SJSA1 (cell line): Measurements from ENCODE around the gene ADAM12. TPM values are rescaled to one million over a fixed set of nuclear protein-coding genes. Genes with fewer than 3 reads are reported as not detected.
A peak's percentile ranks its signal among the peaks of the same experiment; 100 is the strongest.

Experiments
- DNase-seq, 2 experiments: peaks; one replicate each; pipeline ENCODE4 v3.0.0-alpha.2; 2015 to 2020; ENCODE audit warnings: low spot score in 2 of 2, low read depth in 1 of 2
- H3K27ac ChIP-seq: fragments of 250-450 bp; sonication (Bioruptor Pico); 2 replicates; pipeline ENCODE4 v1.5.1; 2020; ENCODE audit warnings: mild to moderate bottlenecking, moderate library complexity
- H3K27me3 ChIP-seq: fragments of 250-450 bp; sonication (Bioruptor Pico); replicated peaks from 2 replicates; pipeline ENCODE4 v1.5.1; 2020; ENCODE audit warnings: mild to moderate bottlenecking, moderate library complexity
- H3K36me3 ChIP-seq: fragments of 250-450 bp; sonication (Bioruptor Pico); 2 replicates; pipeline ENCODE4 v1.5.1; 2020; ENCODE audit warnings: mild to moderate bottlenecking
- H3K4me1 ChIP-seq: fragments of 250-450 bp; sonication (Bioruptor Pico); replicated peaks from 2 replicates; pipeline ENCODE4 v1.6.1; 2021; ENCODE audit warnings: mild to moderate bottlenecking
- H3K4me3 ChIP-seq: fragments of 250-450 bp; sonication (Bioruptor Pico); 2 replicates; pipeline ENCODE4 v1.5.1; 2020; ENCODE audit warnings: mild to moderate bottlenecking
- H3K9me3 ChIP-seq: fragments of 250-450 bp; sonication (Bioruptor Pico); replicated peaks from 2 replicates; pipeline ENCODE4 v1.5.1; 2020; ENCODE audit warnings: mild to moderate bottlenecking
- total RNA-seq: library from RNA; depleted of rRNA; stranded (reverse); fragments of >200 nt; shearing (Covaris generic); gene quantifications from 2 replicates; pipeline ENCODE4 v1.2.3, GENCODE V29; 2014

The ADAM12 gene
- total RNA-seq, 1 experiment from 2014 or later = 3.6 TPM

- H3K9me3 ChIP-seq = no peaks in the 10 kb centered on the region
- no peaks in the 10 kb centered on the region for H3K4me1 ChIP-seq
- H3K36me3 ChIP-seq = no peaks in the 10 kb centered on the region
- DNase-seq = no peak
- no peak overlapping the region for H3K27ac ChIP-seq
- H3K4me3 ChIP-seq = no peak overlapping the region
- no peaks in the 10 kb centered on the region for H3K27me3 ChIP-seq
Measured at GRCh38 chr10:126122881-126123280, 265.4 kb downstream of the ADAM12 start.

GRCh38 chr10:126119599-126119998, 268.7 kb downstream of the ADAM12 start:
- DNase-seq = no peak
- no peak overlapping the region for H3K4me3 ChIP-seq

GRCh38 chr10:126118476-126118875, 269.8 kb downstream of the ADAM12 start:
- H3K36me3 ChIP-seq = no peaks in the 10 kb centered on the region
- no peaks in the 10 kb centered on the region for H3K4me1 ChIP-seq
- no peaks in the 10 kb centered on the region for H3K27me3 ChIP-seq
- H3K4me3 ChIP-seq = no peak overlapping the region
- H3K9me3 ChIP-seq = no peaks in the 10 kb centered on the region
- DNase-seq = no peak
- H3K27ac ChIP-seq = no peak overlapping the region

More at GRCh38 chr10:126119599-126119998, 268.7 kb downstream of the ADAM12 start:
- no peaks in the 10 kb centered on the region for H3K36me3 ChIP-seq
- H3K9me3 ChIP-seq = no peaks in the 10 kb centered on the region
- H3K4me1 ChIP-seq = no peaks in the 10 kb centered on the region
- H3K27ac ChIP-seq = no peak overlapping the region
- H3K27me3 ChIP-seq = no peaks in the 10 kb centered on the region

- no peaks in the 10 kb centered on the region for H3K4me1 ChIP-seq
- H3K27ac ChIP-seq = no peak overlapping the region
- no peaks in the 10 kb centered on the region for H3K9me3 ChIP-seq
- DNase-seq = no peak
- no peak overlapping the region for H3K4me3 ChIP-seq
- H3K36me3 ChIP-seq = no peaks in the 10 kb centered on the region
- no peaks in the 10 kb centered on the region for H3K27me3 ChIP-seq
Measured at GRCh38 chr10:126117196-126117595, 271.1 kb downstream of the ADAM12 start.

- no peaks in the 10 kb centered on the region for H3K36me3 ChIP-seq
- DNase-seq = no peak
- no peak overlapping the region for H3K4me3 ChIP-seq
- H3K27ac ChIP-seq = no peak overlapping the region
- H3K9me3 ChIP-seq = no peaks in the 10 kb centered on the region
- H3K27me3 ChIP-seq = no peaks in the 10 kb centered on the region
- peaks cover 12% of the 10 kb centered on the region for H3K4me1 ChIP-seq
Measured at GRCh38 chr10:126115886-126116285, 272.4 kb downstream of the ADAM12 start.

- no peak overlapping the region for H3K27ac ChIP-seq
- no peaks in the 10 kb centered on the region for H3K27me3 ChIP-seq
- DNase-seq = no peak
- H3K36me3 ChIP-seq = no peaks in the 10 kb centered on the region
- peaks cover 17% of the 10 kb centered on the region for H3K4me1 ChIP-seq
- no peaks in the 10 kb centered on the region; the same call in 1 of the 2 replicates for H3K9me3 ChIP-seq
- no peak overlapping the region for H3K4me3 ChIP-seq
Measured at GRCh38 chr10:126114884-126115555, 273.3 kb downstream of the ADAM12 start.

- DNase-seq = peak in 1 of 2 experiments; percentile 73
- Histone ChIP-seq H3K27me3 (no peaks in the 10 kb centered on the region), H3K4me1 (peaks cover 22% of the 10 kb centered on the region), H3K27ac (peak overlapping the region; percentile 41), H3K36me3 (no peaks in the 10 kb centered on the region), H3K9me3 (no peaks in the 10 kb centered on the region; the same call in 1 of the 2 replicates), H3K4me3 (no peak overlapping the region)
Measured at GRCh38 chr10:126111516-126111915, 276.8 kb downstream of the ADAM12 start.

- Histone ChIP-seq H3K9me3 (no peaks in the 10 kb centered on the region; the same call in 1 of the 2 replicates), H3K36me3 (no peaks in the 10 kb centered on the region), H3K27ac (peak overlapping the region; percentile 41), H3K27me3 (no peaks in the 10 kb centered on the region), H3K4me1 (peaks cover 22% of the 10 kb centered on the region), H3K4me3 (no peak overlapping the region)
- peak; percentile 59 to 88 for DNase-seq
Measured at GRCh38 chr10:126110489-126111180, 277.6 kb downstream of the ADAM12 start.

- Histone ChIP-seq H3K4me1 (peaks cover 22% of the 10 kb centered on the region), H3K4me3 (no peak overlapping the region), H3K27ac (peak overlapping the region; percentile 41), H3K36me3 (no peaks in the 10 kb centered on the region), H3K27me3 (no peaks in the 10 kb centered on the region), H3K9me3 (no peaks in the 10 kb centered on the region; the same call in 1 of the 2 replicates)
- DNase-seq = no peak
Measured at GRCh38 chr10:126109893-126110292, 278.4 kb downstream of the ADAM12 start.

- no peaks in the 10 kb centered on the region for H3K36me3 ChIP-seq
Measured at GRCh38 chr10:126108693-126109092, 279.6 kb downstream of the ADAM12 start.

GRCh38 chr10:126104767-126105166, 283.5 kb downstream of the ADAM12 start:
- Histone ChIP-seq H3K27ac (no peak overlapping the region), H3K4me3 (no peak overlapping the region), H3K9me3 (no peaks in the 10 kb centered on the region), H3K36me3 (no peaks in the 10 kb centered on the region), H3K4me1 (peaks cover 3% of the 10 kb centered on the region), H3K27me3 (no peaks in the 10 kb centered on the region)
- no peak for DNase-seq

More at GRCh38 chr10:126108693-126109092, 279.6 kb downstream of the ADAM12 start:
- Histone ChIP-seq H3K27me3 (no peaks in the 10 kb centered on the region), H3K9me3 (no peaks in the 10 kb centered on the region; the same call in 1 of the 2 replicates), H3K4me1 (peaks cover 22% of the 10 kb centered on the region), H3K4me3 (no peak overlapping the region), H3K27ac (no peak overlapping the region)
- DNase-seq = no peak

GRCh38 chr10:126102636-126103035, 285.6 kb downstream of the ADAM12 start:
- Histone ChIP-seq H3K4me1 (no peaks in the 10 kb centered on the region), H3K9me3 (no peaks in the 10 kb centered on the region), H3K27me3 (no peaks in the 10 kb centered on the region), H3K4me3 (no peak overlapping the region), H3K36me3 (no peaks in the 10 kb centered on the region), H3K27ac (no peak overlapping the region)
- DNase-seq = no peak

GRCh38 chr10:126101736-126102135, 286.5 kb downstream of the ADAM12 start:
- Histone ChIP-seq H3K4me3 (no peak overlapping the region), H3K36me3 (no peaks in the 10 kb centered on the region), H3K27me3 (no peaks in the 10 kb centered on the region), H3K9me3 (no peaks in the 10 kb centered on the region), H3K4me1 (no peaks in the 10 kb centered on the region), H3K27ac (no peak overlapping the region)
- DNase-seq = no peak

GRCh38 chr10:126101325-126101724, 287.0 kb downstream of the ADAM12 start:
- DNase-seq = no peak
- Histone ChIP-seq H3K4me1 (peaks cover 3% of the 10 kb centered on the region), H3K27ac (no peak overlapping the region), H3K4me3 (no peak overlapping the region), H3K27me3 (no peaks in the 10 kb centered on the region), H3K36me3 (no peaks in the 10 kb centered on the region), H3K9me3 (no peaks in the 10 kb centered on the region)
